OCI-LY1 (cell line): ENCODE results near the gene GOSR2.

Experiments
- H2AFZ ChIP-seq: fragments of 200-600 bp; sonication (generic), shearing (Covaris generic); 2 replicates; pipeline ENCODE4 v1.6.0; 2014; ENCODE audit warnings: antibody characterized with exemption, mild to moderate bottlenecking, low read length
- H3F3A ChIP-seq: fragments of 200-600 bp; sonication (generic), shearing (Covaris generic); 2 replicates; pipeline ENCODE4 v1.6.0; 2014; ENCODE audit warnings: mild to moderate bottlenecking, antibody characterized with exemption, low read length, moderate library complexity; ENCODE audit not compliant: insufficient read depth
- H3K27ac ChIP-seq: fragments of 200-600 bp; sonication (generic); 2 replicates; pipeline ENCODE4 v1.5.1; 2014; ENCODE audit warnings: low read length, mixed run types, mild to moderate bottlenecking, low read depth; ENCODE audit not compliant: poor library complexity, severe bottlenecking
- H3K27me3 ChIP-seq: fragments of 200-600 bp; sonication (generic); 2 replicates; pipeline ENCODE4 v1.6.0; 2014; ENCODE audit warnings: antibody characterized with exemption, mild to moderate bottlenecking, low read length, moderate library complexity; ENCODE audit not compliant: insufficient read depth
- H3K36me3 ChIP-seq: fragments of 200-600 bp; sonication (generic); 2 replicates; pipeline ENCODE4 v1.6.1; 2014; ENCODE audit warnings: mild to moderate bottlenecking, antibody characterized with exemption, low read length, moderate library complexity, mixed read lengths; ENCODE audit not compliant: insufficient read depth
- H3K4me1 ChIP-seq: fragments of 200-600 bp; sonication (generic); 2 replicates; pipeline ENCODE4 v1.5.1; 2014; ENCODE audit warnings: mild to moderate bottlenecking, low read length, moderate library complexity; ENCODE audit not compliant: insufficient read depth, severe bottlenecking
- H3K4me2 ChIP-seq: fragments of 200-600 bp; sonication (generic), shearing (Covaris generic); 2 replicates; pipeline ENCODE4 v1.6.1; 2014; ENCODE audit warnings: low read length
- H3K4me3 ChIP-seq: fragments of 200-600 bp; sonication (generic); 2 replicates; pipeline ENCODE4 v1.5.1; 2014; ENCODE audit warnings: low read length, low read depth, mild to moderate bottlenecking, mixed read lengths; ENCODE audit not compliant: poor library complexity, severe bottlenecking
- H3K79me2 ChIP-seq: fragments of 200-600 bp; shearing (Covaris generic); 2 replicates; pipeline ENCODE4 v1.6.1; 2016; ENCODE audit warnings: mixed run types, low read length, mixed read lengths; ENCODE audit not compliant: insufficient read depth
- H3K9ac ChIP-seq: fragments of 200-600 bp; sonication (generic), shearing (Covaris generic); 2 replicates; pipeline ENCODE4 v1.6.1; 2014; ENCODE audit warnings: mild to moderate bottlenecking, low read length, mixed read lengths
- H3K9me2 ChIP-seq: fragments of 200-600 bp; sonication (generic), shearing (Covaris generic); 2 replicates; pipeline ENCODE4 v1.6.1; 2014; ENCODE audit warnings: low read depth, mild to moderate bottlenecking, low read length, mixed read lengths
- H3K9me3 ChIP-seq: fragments of 200-600 bp; shearing (Covaris generic); 2 replicates; pipeline ENCODE4 v1.6.1; 2014; ENCODE audit warnings: low read length, mixed read lengths
- H4K20me1 ChIP-seq: fragments of 200-600 bp; sonication (generic), shearing (Covaris generic); 2 replicates; pipeline ENCODE4 v1.6.0; 2016; ENCODE audit warnings: mild to moderate bottlenecking, low read length; ENCODE audit not compliant: insufficient read depth
- CTCF ChIP-seq: fragments of 200-600 bp; sonication (generic), shearing (Covaris generic); IDR thresholded peaks from 2 replicates; pipeline ENCODE4 v1.5.1; 2017; ENCODE audit warnings: mild to moderate bottlenecking, antibody characterized with exemption, low read length, moderate library complexity, mixed read lengths
- EZH2 ChIP-seq: fragments of 200-600 bp; sonication (generic), shearing (Covaris generic); IDR thresholded peaks from 2 replicates; pipeline ENCODE4 v1.8.0; 2017; ENCODE audit warnings: borderline replicate concordance, mixed run types, mild to moderate bottlenecking, antibody characterized with exemption, low read length, moderate library complexity, mixed read lengths

The GOSR2 gene

GRCh38 chr17:46983782-46984181 lies 60.8 kb downstream of the GOSR2 start:
- Histone ChIP-seq H3F3A (no peaks in the 10 kb centered on the region), H3K79me2 (no peaks in the 10 kb centered on the region)

GRCh38 chr17:46984341-46984740 lies 61.4 kb downstream of the GOSR2 start:
- Histone ChIP-seq H3K4me2 (no peak overlapping the region), H3K27ac (no peak overlapping the region), H3K4me3 (no peak overlapping the region), H3K4me1 (peaks cover 27% of the 10 kb centered on the region), H3K79me2 (no peaks in the 10 kb centered on the region), H3F3A (no peaks in the 10 kb centered on the region), H2AFZ (no peak overlapping the region), H3K9me3 (no peaks in the 10 kb centered on the region), H3K9me2 (no peaks in the 10 kb centered on the region), H3K27me3 (peaks cover 5% of the 10 kb centered on the region; the same call in 1 of the 2 replicates), H4K20me1 (no peaks in the 10 kb centered on the region), H3K36me3 (no peaks in the 10 kb centered on the region), H3K9ac (no peak overlapping the region)
- TF ChIP-seq EZH2, result no peak
- no peak for TF ChIP-seq CTCF

More at GRCh38 chr17:46983782-46984181, 60.8 kb downstream of the GOSR2 start:
- TF ChIP-seq CTCF (no peak), EZH2 (no peak)
- H3K36me3 ChIP-seq, result no peaks in the 10 kb centered on the region
- no peak overlapping the region for H3K4me2 ChIP-seq
- H3K27ac ChIP-seq, result no peak overlapping the region
- no peak overlapping the region for H3K9ac ChIP-seq
- H2AFZ ChIP-seq, result no peak overlapping the region
- peaks cover 26% of the 10 kb centered on the region for H3K4me1 ChIP-seq
- H3K4me3 ChIP-seq, result no peak overlapping the region
- peaks cover 5% of the 10 kb centered on the region; the same call in 1 of the 2 replicates for H3K27me3 ChIP-seq
- no peaks in the 10 kb centered on the region for H3K9me2 ChIP-seq
- H3K9me3 ChIP-seq, result no peaks in the 10 kb centered on the region
- H4K20me1 ChIP-seq, result no peaks in the 10 kb centered on the region

- Histone ChIP-seq H3K4me3 (no peak overlapping the region), H3K9me3 (no peaks in the 10 kb centered on the region), H3F3A (no peaks in the 10 kb centered on the region), H2AFZ (no peak overlapping the region), H3K4me1 (peaks cover 31% of the 10 kb centered on the region), H3K9me2 (no peaks in the 10 kb centered on the region), H3K27ac (no peak overlapping the region), H3K27me3 (peaks cover 5% of the 10 kb centered on the region; the same call in 1 of the 2 replicates), H3K9ac (no peak overlapping the region), H4K20me1 (no peaks in the 10 kb centered on the region), H3K79me2 (no peaks in the 10 kb centered on the region), H3K36me3 (no peaks in the 10 kb centered on the region), H3K4me2 (no peak overlapping the region)
- TF ChIP-seq EZH2 (no peak), CTCF (no peak)
Measured at GRCh38 chr17:46984892-46985291, 61.9 kb downstream of the GOSR2 start.
